Vagina (tissue), 2 donors: ENCODE measurements around the gene FBH1.

Experiments
- POLR2A ChIP-seq, 2 donors: fragments of 450-650 bp; IDR thresholded peaks; one replicate each; pipeline ENCODE4 v1.6.1; 2017; ENCODE audit warnings: antibody characterized with exemption in 2 of 2, mild to moderate bottlenecking in 2 of 2, moderate library complexity in 2 of 2
- TF ChIP-seq, protein P1 (sequence below), 3 experiments: fragments of 450-650 bp in 2 of 3; fragments of 200-600 bp in 1 of 3; sonication (generic) in 1 of 3; IDR thresholded peaks; one replicate each; pipeline ENCODE4 v1.5.1; 2017 to 2019; ENCODE audit warnings: antibody characterized with exemption in 3 of 3, mild to moderate bottlenecking in 2 of 3, moderate library complexity in 2 of 3

DNA sequence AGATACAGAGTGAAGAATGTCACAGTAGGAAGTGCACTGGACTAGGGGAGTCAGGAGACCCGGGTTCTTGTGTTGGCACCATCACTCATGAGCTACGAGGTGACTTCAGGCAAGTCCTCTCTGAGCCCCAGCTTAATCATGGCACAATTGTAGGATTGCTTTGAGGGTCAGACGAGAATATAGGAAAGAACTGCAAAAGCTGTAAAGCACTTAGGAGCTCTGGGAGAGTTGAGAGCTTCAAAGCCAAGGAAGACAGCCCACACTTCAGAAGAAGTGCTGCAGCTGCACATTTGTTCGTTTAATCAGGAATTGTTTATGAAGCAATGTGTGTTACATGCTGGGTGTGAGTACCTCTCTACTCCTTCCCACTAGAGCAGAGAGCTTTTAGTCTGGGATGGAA is 4.4 kb downstream of the FBH1 start:
- TF ChIP-seq, protein P1, sequence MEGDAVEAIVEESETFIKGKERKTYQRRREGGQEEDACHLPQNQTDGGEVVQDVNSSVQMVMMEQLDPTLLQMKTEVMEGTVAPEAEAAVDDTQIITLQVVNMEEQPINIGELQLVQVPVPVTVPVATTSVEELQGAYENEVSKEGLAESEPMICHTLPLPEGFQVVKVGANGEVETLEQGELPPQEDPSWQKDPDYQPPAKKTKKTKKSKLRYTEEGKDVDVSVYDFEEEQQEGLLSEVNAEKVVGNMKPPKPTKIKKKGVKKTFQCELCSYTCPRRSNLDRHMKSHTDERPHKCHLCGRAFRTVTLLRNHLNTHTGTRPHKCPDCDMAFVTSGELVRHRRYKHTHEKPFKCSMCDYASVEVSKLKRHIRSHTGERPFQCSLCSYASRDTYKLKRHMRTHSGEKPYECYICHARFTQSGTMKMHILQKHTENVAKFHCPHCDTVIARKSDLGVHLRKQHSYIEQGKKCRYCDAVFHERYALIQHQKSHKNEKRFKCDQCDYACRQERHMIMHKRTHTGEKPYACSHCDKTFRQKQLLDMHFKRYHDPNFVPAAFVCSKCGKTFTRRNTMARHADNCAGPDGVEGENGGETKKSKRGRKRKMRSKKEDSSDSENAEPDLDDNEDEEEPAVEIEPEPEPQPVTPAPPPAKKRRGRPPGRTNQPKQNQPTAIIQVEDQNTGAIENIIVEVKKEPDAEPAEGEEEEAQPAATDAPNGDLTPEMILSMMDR (IDR thresholded peaks at IDR 0.05), result no peak
- TF ChIP-seq POLR2A (IDR thresholded peaks at IDR 0.05), result no peak
